ENCODE measurements around the gene CALML6.

Gene CALML6

DNA sequence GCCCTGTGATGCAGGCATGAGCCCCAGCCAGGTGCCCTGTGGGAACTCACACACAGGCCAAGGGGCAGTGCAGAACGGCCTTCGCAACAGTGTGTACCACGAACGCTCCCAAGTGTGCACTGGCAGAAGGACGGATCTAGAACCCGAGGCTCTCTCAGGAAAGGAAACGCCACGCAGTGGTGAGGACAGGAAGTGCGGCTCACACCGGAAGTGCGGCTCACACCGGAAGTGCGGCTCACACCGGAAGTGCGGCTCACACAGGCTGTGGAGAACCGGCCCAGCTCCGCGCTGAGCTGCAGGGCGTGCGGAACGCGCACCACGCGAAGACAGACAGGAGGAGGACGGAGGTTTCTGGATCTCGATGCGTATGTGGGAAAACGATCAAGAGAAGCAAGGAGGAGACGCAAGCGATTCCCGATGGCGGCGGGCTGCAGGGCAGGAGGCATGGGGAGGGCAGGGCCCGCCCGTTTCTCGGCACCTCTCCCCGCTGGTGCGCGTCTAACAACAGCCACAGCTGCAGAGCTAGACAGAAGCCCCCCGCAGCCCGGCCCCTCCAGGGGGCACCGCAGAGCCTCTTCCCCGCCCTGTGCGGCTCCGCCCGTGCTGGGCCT, 39.9 kb downstream of the CALML6 start:
- TF ChIP-seq, protein P1, sequence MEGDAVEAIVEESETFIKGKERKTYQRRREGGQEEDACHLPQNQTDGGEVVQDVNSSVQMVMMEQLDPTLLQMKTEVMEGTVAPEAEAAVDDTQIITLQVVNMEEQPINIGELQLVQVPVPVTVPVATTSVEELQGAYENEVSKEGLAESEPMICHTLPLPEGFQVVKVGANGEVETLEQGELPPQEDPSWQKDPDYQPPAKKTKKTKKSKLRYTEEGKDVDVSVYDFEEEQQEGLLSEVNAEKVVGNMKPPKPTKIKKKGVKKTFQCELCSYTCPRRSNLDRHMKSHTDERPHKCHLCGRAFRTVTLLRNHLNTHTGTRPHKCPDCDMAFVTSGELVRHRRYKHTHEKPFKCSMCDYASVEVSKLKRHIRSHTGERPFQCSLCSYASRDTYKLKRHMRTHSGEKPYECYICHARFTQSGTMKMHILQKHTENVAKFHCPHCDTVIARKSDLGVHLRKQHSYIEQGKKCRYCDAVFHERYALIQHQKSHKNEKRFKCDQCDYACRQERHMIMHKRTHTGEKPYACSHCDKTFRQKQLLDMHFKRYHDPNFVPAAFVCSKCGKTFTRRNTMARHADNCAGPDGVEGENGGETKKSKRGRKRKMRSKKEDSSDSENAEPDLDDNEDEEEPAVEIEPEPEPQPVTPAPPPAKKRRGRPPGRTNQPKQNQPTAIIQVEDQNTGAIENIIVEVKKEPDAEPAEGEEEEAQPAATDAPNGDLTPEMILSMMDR (IDR thresholded peaks at IDR 0.05; ENCODE audit: extremely low read depth, missing control alignments), result no peak
- no peak for DNase-seq (ENCODE audit: low spot score)

DNA sequence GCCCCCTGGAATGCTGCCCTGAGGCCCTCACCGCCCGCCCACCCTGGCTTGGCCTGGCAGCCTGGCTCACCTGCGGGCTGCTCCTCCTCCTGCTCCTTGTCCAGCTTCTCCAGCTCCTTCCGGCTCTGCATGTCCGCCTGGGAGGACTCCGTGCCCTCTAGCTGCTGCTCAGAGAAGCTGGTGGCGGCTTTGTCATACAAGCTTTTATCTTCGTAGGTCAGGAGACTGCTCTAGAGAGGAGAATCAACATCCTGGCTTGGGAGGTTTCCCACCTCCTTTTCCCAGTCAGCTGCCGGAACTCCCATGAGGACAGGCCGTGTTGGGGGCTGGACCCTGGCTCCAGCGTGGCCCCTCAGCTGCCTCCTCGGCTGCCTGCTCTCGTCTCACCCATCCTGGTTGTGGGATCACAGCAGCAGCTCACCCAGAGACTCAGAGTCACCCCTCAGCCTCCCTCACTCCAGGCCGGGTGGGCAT, 40.6 kb downstream of the CALML6 start:
- TF ChIP-seq, protein P1 (IDR thresholded peaks at IDR 0.05; ENCODE audit: extremely low read depth, missing control alignments), result no peak

DNA sequence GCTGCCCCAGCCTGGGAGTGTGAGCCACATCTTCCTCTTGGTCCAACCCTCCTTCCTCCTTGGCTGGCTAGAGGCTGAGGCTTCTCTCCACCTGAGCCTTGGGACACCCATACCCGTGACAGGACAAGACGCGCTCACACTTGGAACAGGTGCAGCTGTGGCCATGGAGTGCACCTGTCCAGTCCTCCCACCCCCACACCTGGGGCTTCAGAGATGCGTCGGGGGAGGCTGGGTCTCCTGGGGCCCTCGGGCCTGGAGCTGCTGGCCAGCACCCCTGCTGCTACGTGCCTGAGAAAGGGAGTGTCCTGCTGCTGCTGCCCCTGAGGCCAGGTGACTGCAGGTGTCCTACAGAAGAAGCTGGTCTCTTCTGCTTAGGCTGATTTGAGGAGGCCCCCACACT, 41.0 kb downstream of the CALML6 start:
- no peak for DNase-seq (ENCODE audit: low spot score)
- TF ChIP-seq, protein P1 (IDR thresholded peaks at IDR 0.05; ENCODE audit: extremely low read depth, missing control alignments), result no peak

More for the DNA sequence above, 40.6 kb downstream of the CALML6 start:
- DNase-seq (ENCODE audit: low spot score), result no peak

DNA sequence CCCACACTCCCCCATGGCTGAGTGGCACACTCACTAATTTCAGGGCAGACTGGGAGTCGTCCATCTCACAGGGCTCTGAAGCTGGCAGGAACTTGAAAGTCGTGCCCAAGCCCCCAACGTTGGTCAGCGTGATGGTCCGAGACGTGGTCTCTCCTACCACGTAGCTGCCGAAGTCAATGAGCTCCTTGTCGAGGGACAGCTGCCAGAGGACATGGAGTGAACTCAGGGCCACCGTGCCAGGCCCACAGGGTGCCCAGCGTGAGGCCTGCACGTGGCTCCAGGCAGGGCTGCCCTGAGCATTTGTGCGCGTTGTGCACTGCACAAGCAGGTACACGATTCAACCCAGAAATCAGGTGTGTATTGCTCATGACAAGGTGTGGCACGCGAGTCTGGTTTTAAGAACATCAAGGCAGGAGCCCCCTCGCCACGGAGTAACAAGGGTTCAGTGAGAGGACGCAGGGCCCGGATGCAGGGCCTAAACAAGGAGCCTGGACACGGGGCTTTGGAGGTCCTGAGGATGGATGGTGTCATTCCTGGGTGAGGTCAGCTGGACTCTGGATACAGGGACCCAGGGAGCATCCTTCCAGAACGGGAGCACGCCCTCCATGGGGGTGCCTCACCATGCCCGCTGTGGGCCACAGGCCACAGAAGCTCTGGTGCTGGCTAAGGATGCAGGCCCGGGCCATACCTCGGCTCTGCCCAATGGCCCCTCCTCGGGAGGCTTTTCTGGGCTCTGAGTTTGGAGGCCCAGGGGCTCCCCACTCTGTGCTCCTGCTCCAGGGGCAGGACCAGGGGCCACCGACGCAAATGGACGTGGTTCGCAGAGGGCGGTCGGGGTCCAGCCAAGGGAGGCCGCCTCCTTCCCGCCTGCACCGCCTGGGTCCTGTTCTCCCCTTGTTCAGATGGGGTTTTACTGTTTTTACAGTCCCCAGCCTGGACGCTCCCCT, 41.8 kb downstream of the CALML6 start:
- TF ChIP-seq, protein P1 (IDR thresholded peaks at IDR 0.05; ENCODE audit: extremely low read depth, missing control alignments), result no peak
- no peak for DNase-seq (ENCODE audit: low spot score)

DNA sequence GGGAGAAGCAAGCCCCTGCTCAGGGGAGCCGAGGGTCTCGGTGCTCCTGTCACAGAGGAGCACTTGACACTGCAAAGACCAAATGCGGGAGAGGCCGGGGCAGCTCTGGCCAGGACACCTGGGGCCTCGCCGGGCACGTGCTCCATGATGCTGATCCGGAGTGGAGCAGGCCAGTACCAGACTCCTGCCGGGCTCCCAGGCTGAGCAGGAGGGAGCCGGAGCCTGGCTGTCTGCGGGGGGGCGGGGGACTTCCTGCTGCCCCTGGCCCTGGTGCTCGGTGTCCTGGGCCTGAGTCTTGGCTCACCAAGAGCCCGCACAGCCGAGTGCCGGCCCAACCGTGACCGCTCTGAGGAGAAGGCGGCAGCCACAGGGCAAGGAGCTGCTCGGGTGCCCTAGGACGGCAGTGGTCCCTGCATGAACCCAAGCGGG, 42.5 kb downstream of the CALML6 start:
- TF ChIP-seq, protein P1 (IDR thresholded peaks at IDR 0.05; ENCODE audit: extremely low read depth, missing control alignments), result no peak
- no peak for DNase-seq (ENCODE audit: low spot score)

DNA sequence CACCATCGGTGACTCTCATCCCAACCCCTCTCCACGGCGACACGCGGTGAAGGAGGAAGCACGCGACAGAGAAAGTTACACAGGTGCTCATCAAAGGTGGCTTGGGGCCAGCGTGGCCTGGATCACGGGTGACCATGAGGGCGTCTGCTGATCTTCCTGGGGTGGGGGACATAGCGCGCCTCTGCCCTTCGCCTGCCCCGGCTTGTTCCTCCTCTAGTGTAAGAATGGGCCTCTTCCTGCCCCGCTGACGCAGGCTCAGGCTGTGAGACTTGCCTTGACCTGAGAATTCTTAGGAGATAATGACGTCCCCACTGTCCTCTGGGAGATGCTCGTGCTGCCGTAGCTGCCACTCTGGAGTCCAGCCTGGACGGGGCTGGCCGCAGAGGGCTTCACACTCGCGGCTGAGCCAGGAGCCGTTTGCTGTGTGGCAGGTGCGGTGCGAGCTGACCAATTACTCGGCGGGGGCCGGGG, 43.0 kb downstream of the CALML6 start:
- TF ChIP-seq, protein P1 (IDR thresholded peaks at IDR 0.05; ENCODE audit: extremely low read depth, missing control alignments), result no peak
- DNase-seq (ENCODE audit: low spot score), result no peak

DNA sequence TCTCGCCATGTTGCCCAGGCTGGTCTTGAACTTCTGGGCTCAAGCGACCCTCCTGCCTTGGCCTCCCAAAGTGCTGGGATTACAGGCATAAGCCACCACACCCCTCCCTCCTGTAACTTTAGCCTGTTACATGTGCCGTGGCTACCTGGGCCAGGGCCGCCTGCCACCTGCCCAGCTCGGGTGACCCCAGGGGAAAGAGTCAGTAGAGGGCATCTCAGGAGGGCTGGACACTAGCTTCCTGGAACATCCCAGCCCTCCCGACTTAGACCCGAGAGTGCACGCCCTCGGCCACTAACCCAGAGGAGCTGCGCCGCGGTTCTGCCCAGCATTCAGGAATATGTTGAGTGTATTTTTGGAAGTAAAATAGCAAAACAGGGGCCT, 44.4 kb downstream of the CALML6 start:
- TF ChIP-seq, protein P1 (IDR thresholded peaks at IDR 0.05; ENCODE audit: extremely low read depth, missing control alignments), result no peak
- no peak for DNase-seq (ENCODE audit: low spot score)

Data from GM20000 (cell line).